HG03139 (cell line): Measurements from ENCODE around the gene UBE3B.

ENCODE experiments used
- ATAC-seq: cut with Tn5 transposase; IDR thresholded peaks from one replicate; pipeline ENCODE4 v1.9.1; 2021; ENCODE audit not compliant: unreplicated experiment

UBE3B gene

DNA sequence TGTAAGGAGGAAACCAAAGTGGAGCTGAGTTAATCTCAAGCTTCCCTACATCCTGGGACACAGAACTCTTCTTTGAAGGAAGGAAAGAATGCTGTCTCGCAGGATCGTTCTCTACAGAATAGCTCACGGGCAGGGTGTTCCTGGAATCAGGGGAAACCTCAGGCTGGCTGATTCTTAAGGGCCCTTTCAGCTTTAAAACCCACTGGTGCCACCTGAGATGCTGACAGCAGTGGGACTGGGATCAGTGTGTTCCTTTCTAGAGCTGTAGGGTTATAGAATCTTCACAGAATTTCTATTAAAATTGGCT lies 47.8 kb downstream of the UBE3B start:
- ATAC-seq = no peak

DNA sequence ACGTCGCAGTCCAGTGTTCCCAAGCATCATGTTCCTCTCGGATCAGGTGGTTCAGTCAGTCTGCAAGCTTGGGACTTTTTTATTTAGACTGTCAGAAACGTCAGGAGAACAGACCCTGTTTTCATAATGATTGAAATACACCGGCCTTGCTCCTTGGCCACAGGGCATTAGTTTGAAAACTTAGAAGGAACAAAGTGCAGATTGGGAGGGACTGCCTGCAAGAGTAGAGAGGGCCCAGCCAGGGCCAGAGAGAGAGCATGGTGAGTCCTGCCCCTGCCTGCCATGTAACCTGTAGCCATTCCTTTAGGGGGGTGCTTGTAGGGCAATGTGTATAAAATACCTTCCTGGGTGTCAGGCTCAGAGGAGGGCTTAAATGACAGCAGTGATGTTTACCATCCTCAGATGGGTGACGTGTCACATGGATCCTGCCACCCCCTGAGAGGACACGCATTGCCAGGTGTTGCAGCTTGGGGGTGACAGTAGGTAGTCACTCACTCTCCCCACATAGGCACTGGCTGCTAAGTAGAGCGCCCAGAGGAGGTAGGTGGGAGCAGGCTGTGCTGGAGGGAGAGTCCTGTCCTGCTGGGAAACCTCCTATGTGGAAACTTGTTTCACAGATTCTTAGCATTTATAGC lies 50.2 kb downstream of the UBE3B start:
- ATAC-seq = no peak

DNA sequence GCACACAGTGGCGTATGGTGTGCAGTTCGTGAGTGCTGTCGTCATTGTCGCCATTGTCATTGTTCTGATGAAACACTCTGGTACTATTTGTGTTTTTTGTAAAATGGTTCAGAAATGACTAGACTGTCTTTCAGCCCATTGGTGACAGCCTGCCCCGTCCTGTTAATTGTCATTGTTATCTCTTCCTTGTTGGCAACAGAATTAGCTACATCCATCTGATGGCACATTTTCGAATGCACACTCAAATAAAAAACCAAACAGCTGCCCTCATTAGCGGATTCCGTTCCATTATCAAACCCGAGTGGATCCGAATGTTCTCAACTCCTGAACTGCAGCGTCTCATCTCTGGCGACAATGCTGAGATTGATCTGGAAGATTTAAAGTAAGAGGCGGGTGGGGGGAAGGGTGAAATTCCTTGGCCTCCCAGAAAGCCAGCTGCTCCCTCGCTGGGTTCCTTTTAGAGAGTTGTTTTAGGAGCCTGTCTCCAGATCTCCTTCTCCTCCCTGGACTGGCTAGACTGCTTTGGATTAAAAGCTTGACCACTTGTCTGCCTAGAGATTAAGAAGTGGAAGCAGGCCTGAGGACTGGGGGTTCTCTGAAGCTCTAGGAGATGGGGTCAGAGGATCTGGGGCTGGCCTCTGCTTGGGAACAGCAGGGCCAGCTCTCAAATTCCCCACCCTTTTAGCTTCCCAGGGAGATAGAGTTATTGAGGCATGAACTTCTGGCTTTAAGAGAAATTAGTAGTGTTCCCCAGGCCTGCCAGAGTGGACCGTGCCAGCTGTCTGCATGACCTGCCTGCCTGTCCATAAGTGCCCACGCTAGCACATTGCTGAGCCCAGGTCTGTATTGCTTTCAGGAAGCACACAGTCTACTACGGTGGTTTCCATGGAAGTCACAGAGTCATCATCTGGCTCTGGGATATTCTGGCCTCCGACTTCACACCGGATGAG lies 52.5 kb downstream of the UBE3B start:
- no peak for ATAC-seq

DNA sequence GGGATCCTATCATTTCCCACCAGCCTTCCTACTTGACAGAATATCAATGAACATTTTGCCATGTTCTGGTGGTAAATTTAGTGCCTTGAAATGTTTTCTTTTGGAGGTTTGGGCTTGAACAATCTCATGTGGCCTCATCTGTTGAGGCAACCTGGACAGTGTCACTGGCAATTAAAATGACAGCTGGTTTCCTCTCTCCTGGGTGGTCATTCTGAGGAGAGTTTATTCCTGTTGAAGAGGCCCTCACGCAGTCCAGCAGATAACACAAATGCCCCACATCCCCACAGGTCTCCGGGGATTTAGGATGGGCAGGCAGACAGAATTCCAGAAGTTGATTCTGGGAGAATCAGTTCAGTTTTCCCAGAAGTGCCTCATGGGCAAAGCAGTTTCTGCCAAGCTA lies 54.0 kb downstream of the UBE3B start:
- no peak for ATAC-seq

DNA sequence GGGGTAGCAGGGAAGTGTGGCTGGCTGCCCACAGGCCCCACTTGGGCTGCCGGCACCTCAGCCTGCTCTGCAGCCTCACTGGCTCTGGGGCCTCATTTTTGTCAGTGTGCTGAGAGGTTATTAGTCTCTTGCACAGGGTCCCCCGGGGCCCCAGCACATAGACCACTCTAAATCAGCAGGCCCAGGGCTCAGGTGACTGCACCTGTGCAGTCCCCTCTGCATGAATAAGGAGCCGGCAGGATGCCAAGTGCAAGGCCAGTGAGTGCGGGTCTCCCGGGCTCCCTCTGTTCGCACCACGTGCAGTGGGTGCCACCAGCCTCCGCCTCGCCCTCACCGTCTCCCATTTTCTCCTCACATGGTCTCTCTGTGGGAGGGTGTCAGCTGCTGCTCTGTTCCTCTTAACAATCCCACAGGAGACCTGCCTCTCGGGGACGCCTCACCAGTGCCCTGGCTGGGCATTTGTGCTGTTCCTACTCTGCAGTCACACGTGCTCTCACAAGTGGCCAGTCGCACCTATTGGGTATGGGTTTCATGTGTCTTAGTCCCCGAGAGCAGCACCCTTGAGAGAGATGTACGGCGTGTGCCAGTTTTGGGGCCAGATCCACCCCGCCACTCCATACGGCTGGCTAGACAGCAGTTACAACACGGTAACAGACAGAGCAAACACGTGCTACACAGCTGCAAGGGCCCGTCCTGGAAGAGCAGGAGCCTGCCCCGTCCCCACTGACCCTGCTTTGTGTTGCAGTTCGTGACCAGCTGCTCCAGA lies 55.5 kb downstream of the UBE3B start:
- no peak for ATAC-seq

DNA sequence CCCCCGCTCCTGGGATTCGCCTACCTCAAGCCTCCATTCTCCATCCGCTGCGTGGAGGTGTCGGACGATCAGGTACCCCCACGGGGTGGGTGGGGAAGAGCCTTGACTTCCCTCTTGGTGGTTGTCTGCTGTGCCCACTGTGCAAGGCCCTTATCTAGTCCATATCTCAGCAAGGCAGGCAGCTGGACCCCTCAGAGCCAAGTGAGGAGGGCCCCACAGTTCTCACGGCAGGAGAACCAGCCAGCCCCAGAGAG lies 56.0 kb downstream of the UBE3B start:
- no peak for ATAC-seq

DNA sequence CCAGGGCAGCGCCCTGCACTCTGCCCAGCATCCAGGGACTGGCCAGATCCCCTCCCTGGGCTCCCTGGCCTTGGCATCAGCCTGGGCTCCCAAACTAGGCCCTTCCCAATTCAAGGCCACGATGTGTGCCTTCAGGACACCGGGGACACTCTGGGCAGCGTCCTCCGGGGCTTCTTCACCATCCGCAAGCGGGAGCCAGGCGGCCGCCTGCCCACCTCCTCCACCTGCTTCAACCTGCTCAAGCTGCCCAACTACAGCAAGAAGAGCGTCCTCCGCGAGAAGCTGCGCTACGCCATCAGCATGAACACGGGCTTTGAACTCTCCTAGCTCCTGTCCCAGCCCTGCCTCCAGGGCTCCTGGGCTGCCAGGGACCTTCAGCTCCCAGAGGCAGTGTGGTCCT lies 57.0 kb downstream of the UBE3B start:
- ATAC-seq = no peak

GRCh38 chr12:109535231-109535862 lies 57.9 kb downstream of the UBE3B start:
- no peak for ATAC-seq

DNA sequence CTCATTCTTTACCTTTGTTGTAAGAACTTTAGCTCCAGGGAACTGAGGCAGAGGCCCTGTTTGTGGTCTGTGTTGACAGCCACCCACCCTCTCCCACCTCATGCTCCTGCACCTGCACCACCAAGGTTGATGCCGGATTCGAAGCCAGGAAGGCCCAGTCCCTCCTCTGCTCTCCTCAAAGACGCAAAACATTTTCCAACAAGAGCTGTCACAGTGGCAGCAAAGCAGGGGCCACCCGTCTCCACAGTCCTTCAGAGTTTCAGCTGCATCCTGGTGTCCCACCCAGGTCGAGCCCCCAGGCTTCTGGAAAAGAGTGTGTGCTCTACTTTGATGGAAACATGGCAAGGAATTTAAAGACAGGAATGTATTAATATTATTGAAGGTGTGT lies 58.4 kb downstream of the UBE3B start:
- ATAC-seq = no peak

GRCh38 chr12:109537136-109537535 lies 59.7 kb downstream of the UBE3B start:
- ATAC-seq = no peak

DNA sequence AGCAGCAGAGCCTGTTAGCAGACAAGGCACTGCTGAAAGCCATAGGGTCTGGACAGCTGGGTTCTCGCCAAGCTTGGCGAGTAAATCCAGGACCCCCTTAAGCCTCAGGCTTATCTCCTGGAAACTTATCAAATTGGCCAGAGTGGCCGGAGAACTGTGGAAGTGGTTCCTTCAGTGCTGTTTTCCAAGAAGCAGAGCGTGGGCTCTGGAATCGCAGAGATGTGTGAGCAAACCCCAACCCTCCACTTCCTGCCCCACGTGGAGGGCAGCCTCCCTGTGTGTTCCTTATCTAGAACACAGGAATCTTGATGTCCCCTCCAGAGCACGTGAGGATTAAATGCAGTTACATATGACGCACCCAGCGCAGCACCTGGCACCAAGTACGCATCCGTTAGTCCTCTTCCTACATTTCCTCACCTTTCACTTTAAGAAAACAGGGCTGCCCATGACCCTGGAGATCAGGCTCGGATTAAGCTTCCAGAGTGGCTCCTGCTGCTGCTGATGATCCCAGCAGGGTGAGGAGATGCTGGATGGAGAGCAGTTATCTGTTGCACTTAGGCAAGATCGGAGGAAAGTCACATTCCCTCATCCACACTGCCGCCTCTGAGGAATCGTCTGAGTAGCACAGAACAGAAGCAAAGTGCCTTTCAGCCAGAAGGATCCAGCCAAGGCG lies 60.9 kb downstream of the UBE3B start:
- ATAC-seq = no peak

- ATAC-seq = no peak
Observed at GRCh38 chr12:109539508-109539907, 62.1 kb downstream of the UBE3B start.

GRCh38 chr12:109540526-109541412 lies 63.3 kb downstream of the UBE3B start:
- no peak for ATAC-seq

- ATAC-seq = no peak
Observed at GRCh38 chr12:109541413-109541726, 63.9 kb downstream of the UBE3B start.

- no peak for ATAC-seq
Observed at GRCh38 chr12:109542014-109542413, 64.6 kb downstream of the UBE3B start.

DNA sequence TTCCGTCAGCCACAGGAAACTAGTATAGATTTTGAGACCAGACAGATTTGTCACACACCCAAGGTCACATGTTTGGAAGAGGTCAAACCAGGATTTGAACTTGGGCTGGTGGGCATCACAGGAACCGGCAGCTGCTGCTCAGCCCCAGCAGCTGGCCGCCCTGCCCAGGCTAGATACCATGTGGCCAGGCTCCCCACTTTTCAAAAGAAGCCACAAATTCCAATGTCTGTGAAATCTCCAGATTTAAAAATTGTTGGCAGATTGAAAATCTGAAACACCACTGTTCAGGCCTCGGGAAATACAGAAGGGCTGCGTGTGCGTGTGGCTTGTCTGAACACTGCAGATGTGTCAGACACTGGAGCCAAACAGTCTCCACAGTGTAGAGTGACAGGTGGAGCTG lies 65.4 kb downstream of the UBE3B start:
- ATAC-seq = no peak

DNA sequence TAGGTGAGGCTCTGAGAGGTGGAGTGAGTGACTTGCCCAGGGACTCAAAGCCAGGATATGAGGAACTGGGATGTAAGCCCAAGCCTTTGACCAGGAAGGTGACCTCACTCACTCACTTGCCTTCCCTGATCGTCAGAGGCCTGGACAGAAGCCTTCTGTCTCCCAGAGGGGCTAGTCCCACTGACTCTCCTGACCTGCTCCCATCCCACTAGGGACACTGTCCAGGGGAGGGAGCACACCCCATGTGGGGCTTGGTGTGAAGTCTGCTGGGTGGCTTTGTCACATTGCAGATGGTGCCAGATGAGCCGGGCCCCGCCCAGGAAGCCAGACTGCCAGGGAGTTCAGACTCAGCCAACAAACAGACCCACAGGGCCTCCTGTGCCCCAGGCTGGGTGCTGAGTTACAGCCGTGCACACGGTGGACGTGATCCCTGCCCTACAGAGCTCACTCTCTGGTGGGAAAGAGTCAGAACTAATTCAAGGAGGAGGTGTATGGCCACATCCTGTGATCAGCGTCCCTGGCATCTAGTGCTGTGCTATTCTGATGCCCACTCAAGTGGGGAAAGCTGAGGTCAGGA lies 67.6 kb downstream of the UBE3B start:
- no peak for ATAC-seq

DNA sequence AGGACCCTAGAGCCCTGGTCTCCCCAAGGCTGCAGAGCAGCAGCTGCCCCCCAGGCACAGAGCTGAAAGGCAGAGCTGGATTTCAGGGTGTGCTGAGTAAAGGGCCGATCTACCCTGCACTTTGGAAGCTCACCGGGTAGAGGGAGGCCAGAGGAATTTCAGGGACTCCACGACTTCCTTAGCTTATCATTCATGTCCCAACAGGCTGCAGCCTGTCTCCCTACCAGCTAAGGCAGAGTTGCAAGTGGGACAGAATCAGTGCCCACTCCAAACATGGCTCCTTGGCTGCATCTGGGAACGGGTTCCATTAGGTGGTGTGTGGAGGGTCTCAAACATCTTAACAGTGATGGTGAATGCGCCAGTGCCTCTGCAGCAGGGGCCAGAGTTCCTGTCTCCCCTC lies 68.4 kb downstream of the UBE3B start:
- ATAC-seq = no peak

- ATAC-seq = no peak
Observed at GRCh38 chr12:109547286-109547685, 69.9 kb downstream of the UBE3B start.

- ATAC-seq = no peak
Observed at GRCh38 chr12:109548258-109548657, 70.8 kb downstream of the UBE3B start.
